Cardiac fibroblast (primary cell): ENCODE results near the gene JAG1.

Experiments
- DNase-seq, 2 donors: peaks; one replicate each; pipeline versions ENCODE4 v3.0.0 to v3.0.0-alpha.2; 2010; ENCODE audit warnings: low read depth in 2 of 2
- H3K4me3 ChIP-seq, 2 donors: replicated peaks in 1 of 2; 1 replicate in 1 of 2; 2 replicates in 1 of 2; pipeline ENCODE4 v1.5.1; 2011; ENCODE audit warnings: low read depth in 2 of 2, low read length in 2 of 2, mild to moderate bottlenecking in 2 of 2, moderate library complexity in 1 of 2
- CTCF ChIP-seq: IDR thresholded peaks from one replicate; pipeline ENCODE4 v1.5.1; 2011; ENCODE audit warnings: low read depth, mild to moderate bottlenecking, low read length, inconsistent platforms

JAG1 gene

GRCh38 chr20:10716855-10717254 is 43.1 kb upstream of the JAG1 start:
- H3K4me3 ChIP-seq, result no peak overlapping the region
- no peak for TF ChIP-seq CTCF
- DNase-seq, result peak; percentile 29 to 74

- H3K4me3 ChIP-seq, result no peak overlapping the region
- TF ChIP-seq CTCF, result no peak
- DNase-seq, result peak in 1 of 2 donors; percentile 70
These were observed 41.2 kb upstream of the JAG1 start for GRCh38 chr20:10715035-10715434.

- DNase-seq, result no peak
These were observed 40.6 kb upstream of the JAG1 start for GRCh38 chr20:10714236-10714975.

GRCh38 chr20:10713161-10713560 is 39.4 kb upstream of the JAG1 start:
- H3K4me3 ChIP-seq, result no peak overlapping the region
- TF ChIP-seq CTCF, result no peak
- no peak for DNase-seq

More at GRCh38 chr20:10714236-10714975, 40.6 kb upstream of the JAG1 start:
- H3K4me3 ChIP-seq, result no peak overlapping the region
- TF ChIP-seq CTCF, result no peak

- no peak for TF ChIP-seq CTCF
- DNase-seq, result no peak
- H3K4me3 ChIP-seq, result no peak overlapping the region
These were observed 38.2 kb upstream of the JAG1 start for GRCh38 chr20:10711903-10712451.

- no peak for TF ChIP-seq CTCF
- H3K4me3 ChIP-seq, result no peak overlapping the region
- DNase-seq, result no peak
These were observed 37.4 kb upstream of the JAG1 start for GRCh38 chr20:10710991-10711775.
